GM20431 (cell line): Measurements from ENCODE around the gene AFAP1L2.
"Not testable (repeated sequence)": the region's sequence is repeated elsewhere in the genome, so short reads cannot be mapped to it uniquely, and the experiment has no call there.

Source experiments
- in situ Hi-C: fragments of 300-500 bp; cut with MseI, MboI; formaldehyde crosslinking; loops from one replicate; pipeline ENCODE4 v1.15.0; 2020; ENCODE audit warnings: low sequenced_read_pairs; ENCODE audit not compliant: unreplicated experiment

AFAP1L2 gene

GRCh38 chr10:114367351-114368056 lies 36.8 kb downstream of the AFAP1L2 start:
- in situ Hi-C loops: no loop called here

GRCh38 chr10:114364726-114365125 lies 39.6 kb downstream of the AFAP1L2 start:
- in situ Hi-C loops: no loop called here

- in situ Hi-C loops: no loop called here
Observed at GRCh38 chr10:114363745-114364454, 40.4 kb downstream of the AFAP1L2 start.

- in situ Hi-C loops: no loop called here
Observed at GRCh38 chr10:114362826-114363355, 41.4 kb downstream of the AFAP1L2 start.

GRCh38 chr10:114359953-114360345 lies 44.4 kb downstream of the AFAP1L2 start:
- in situ Hi-C loops: no loop called here

- in situ Hi-C loops: no loop called here
Observed at GRCh38 chr10:114359041-114359952, 45.0 kb downstream of the AFAP1L2 start.

DNA sequence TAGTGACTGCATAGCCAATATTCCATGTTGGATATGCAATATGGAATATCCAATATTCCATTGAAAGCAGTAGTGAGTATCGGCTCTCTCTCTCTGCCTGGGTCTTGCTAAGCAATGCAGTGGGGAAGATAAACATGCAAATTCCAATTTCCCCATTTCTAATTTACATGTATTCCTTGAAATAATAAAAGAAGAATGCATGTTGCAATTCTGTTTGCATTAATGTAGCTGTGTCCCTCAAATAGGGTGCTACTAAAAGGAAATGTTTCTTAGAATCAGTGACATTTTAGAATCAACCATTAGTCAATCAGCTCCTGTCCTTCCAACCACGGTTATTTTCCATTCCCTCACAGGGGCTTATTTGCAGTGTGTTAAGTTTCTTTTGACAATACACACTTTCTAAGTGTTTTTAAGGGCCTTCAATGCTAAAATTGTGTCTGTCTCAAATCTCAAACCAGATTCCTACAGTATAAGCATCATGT lies 46.7 kb downstream of the AFAP1L2 start:
- in situ Hi-C loops: no loop called here

DNA sequence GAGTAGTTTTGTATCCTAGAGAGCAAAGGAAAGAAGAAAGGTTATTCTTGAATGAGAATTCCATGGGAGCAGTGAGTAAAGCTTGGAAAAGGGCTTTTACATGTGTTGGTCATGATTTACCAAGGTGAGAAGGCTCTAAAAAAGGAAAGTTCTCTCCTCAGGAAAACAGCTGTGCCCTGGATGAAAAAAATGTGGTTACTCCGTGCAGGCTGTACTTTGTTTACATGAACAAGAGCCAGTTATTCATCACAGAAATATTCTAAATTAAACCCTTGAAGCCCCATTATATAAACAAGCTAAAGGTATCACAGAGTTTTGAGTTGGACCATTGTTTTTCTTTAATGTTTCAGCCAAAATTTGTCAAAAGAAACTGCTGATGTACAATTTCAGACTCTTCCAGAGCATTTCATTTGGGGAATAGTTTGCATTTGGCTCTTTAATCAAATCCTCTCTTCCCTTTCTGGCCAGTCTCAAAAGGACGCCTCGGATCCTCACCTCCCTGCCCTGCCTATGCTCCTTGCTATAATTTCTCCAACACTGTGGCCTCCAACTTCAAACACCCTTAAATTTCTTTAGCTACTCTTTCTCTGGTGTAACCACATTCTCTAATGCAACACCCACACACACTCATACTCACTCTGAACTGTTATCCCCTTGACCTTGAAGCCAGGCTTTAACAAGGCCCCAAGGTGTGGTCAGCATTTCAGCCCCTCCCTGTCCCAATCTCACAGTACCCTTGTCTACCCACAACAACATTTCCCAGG lies 47.4 kb downstream of the AFAP1L2 start:
- in situ Hi-C loops: no loop called here

- in situ Hi-C loops: no loop called here
Observed at GRCh38 chr10:114356126-114356525, 48.2 kb downstream of the AFAP1L2 start.

DNA sequence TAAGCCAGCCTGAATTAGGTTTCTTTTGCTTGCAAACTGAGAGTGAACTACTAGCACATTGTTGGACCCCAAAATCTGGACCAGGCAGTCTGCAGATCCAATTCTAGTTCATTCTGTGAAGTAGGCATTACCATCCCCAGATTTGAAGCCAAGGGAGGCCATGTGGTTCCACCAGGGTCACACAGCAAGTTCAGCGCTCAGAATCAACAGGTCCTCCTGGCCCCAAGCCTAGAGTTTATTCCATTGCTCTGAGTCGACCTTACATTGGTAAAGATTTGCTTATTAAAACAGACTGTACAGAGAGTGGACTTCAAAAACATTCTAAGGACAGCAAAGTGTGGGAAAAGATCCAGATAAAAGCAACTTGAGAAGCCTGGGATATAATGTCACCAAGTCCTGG lies 50.9 kb downstream of the AFAP1L2 start:
- in situ Hi-C loops: no loop called here

DNA sequence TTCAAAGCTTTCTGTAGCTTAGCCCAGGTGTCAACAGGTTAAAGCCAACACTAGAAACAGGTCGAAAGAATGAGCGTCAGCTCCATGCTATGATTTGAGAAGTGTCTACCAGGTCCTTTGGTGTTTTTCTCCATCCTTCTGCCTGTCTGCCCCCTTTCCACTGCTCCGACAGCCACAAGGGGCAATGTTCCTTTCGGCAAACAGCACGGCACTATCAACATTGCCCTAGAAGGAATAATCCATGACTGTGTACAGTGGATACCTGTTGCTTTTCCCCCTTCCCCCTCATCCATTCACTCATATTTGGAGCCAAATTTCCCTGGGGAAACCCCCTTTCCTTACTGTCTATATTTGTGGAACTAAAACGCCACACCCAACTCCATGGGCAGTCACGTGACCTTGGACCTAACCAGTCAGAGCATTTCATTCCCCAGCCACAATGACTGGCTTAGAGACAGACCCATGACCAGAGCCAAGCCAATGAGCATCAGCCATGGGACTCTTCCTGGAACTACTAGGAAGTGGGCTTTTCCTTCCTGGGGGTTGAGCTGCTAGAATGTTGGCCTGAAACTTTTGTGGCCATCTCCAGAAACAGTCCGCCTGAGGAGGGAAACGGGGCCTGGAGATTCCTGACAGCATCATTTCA lies 51.5 kb downstream of the AFAP1L2 start:
- in situ Hi-C loops: no loop called here

DNA sequence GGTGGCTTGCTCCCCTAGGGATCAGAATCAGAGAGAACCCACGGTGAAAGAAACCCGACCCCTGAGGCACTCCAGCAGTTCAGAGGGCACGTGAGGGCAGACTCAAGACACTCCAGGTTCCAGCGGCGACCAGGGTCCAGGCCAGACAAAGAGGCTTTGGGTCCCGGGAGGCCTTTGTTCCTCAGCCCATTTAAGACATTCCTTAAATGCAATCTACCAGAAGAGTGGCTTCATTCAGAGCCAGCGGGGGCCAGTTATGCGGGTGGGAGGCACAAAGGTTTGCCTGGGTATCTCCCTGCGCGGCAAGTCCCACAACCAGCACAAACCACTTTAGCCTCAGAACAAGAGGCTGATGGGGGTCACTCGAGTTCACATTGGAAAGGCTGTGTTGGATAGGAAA lies 53.6 kb downstream of the AFAP1L2 start:
- in situ Hi-C loops: no loop called here

DNA sequence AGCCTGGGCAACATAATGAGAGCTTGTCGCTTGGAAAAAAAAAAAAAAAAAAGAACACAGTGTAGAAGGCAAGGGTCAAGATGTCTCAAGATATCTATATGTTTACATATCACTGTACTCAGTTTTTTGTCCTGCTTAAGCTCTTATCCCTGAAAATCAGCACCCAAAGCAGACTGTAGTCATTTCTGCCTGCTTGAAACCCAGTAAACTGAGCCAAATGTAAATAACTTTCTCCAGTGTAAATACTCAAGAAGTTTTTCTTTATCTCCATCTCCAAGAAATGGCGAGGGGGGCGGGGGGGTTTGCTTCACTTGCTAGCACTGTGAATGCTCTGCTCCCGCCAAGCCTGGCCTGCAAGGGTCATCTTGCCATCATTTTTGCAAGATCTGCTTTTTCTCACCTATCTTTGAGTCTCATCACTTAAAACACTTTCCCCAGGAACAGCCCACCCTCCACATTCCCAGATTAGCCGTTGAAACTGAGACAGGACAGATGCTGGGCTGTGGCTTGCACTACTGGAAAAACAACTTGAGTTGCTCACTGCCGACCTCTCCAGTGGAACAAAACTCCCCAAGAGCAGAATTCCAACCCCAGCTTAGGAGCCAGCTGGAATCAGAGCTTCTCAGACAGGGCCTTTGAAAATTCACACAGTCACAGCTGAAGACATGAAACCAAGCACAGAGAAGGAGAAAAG lies 54.6 kb downstream of the AFAP1L2 start:
- in situ Hi-C loops: no loop called here

DNA sequence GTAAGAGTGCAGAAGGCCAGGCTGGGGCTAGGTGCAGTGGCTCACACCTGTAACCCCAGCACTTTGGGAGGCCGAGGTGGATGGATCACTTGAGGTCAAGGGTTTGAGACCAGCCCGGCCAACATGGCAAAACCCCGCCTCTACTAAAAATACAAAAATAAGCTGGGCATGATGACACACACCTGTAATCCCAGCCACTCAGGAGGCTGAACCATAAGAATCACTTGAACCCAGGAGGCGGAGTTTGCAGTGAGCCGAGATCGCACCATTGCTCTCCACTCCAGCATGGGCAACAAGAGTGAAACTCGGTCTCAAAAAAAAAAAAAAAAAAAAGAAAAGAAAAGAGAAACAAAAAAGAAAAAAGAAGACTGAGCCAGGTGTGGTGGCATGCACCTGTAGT lies 55.2 kb downstream of the AFAP1L2 start:
- in situ Hi-C loops: not testable (repeated sequence)

- in situ Hi-C loops: no loop called here
Observed at GRCh38 chr10:114347791-114348190, 56.5 kb downstream of the AFAP1L2 start.

DNA sequence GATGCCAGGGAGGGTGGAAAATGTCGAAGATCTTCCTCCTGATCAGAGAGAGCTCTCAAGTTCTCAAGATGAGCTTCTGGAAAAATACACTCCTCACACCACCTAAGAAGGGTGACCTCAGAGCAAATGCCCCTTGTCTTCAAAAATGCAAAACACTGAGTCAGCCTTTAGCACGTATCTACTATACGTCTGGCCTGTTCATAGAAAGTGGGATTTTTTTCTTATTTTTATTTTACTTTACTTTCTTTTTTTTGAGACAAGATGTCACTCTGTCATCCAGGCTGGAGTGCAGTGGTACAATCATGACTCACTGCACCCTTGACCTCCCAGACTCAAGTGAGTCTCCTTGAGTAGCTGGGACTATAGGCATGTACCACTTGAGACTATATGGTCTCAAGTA lies 57.1 kb downstream of the AFAP1L2 start:
- in situ Hi-C loops: no loop called here

DNA sequence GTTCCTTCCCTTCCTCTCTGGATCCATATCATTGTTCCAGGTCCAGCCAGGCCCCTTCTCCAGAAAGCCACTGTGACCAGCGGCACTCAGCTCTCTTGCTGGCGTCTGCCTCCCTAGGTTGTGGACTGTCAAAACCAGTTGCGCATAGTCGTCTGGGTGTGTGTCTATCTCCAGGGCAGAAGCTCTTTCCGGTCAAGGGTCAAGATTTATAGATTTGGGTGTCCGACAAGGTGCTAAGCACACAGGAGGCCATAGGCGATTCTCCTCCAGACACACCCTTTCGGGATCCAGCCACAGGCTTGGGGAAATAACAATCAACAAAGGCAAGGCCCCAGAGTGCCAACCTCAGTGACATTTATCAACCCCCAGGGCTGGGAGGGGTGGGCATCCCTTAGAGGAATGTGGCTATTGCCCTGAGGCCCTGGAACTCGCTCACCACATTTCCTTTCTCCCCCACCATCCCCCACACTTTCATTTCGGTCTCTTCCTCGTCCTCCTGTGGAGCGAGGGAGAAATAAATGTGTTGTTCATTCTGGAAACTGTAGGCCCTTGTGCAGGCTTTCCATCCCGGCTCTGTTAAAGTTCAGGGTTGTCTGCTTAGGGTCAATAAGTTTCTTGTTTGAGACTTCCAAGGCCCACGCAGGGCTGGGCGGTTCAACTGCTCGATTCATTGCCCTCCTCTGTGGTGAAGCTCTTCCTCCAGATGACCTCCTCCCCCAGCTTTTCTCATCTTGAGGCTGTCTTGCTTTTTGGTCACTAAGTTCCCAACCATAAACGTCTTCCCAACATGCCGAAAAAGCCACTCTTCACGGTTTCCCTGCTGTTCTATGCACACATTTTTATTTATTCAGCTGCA lies 57.9 kb downstream of the AFAP1L2 start:
- in situ Hi-C loops: no loop called here

GRCh38 chr10:114345701-114346100 lies 58.6 kb downstream of the AFAP1L2 start:
- in situ Hi-C loops: no loop called here
